Epithelial cell of proximal tubule (primary cell): ENCODE results near the gene ARL14EPL. TPM values are rescaled to one million over a fixed set of nuclear protein-coding genes. Genes with fewer than 3 reads are reported as not detected.
A peak's percentile ranks its signal among the peaks of the same experiment; 100 is the strongest.

Experiments used
- DNase-seq: peaks from one replicate; pipeline ENCODE4 v3.0.0-alpha.2; 2011; ENCODE audit warnings: low read depth
- H3K4me3 ChIP-seq: 2 replicates; pipeline ENCODE4 v1.5.1; 2011; ENCODE audit warnings: low read depth, mild to moderate bottlenecking, low read length
- total RNA-seq: library from RNA; depleted of rRNA; stranded (reverse); fragments of >200 nt; gene quantifications from 2 replicates; pipeline ENCODE4 v1.2.3, GENCODE V29; 2015
- TF ChIP-seq, protein P1 (sequence below): conservative IDR thresholded peaks from 2 replicates; pipeline ENCODE4 v1.5.1; 2012; ENCODE audit warnings: low read depth, mild to moderate bottlenecking, low read length

Gene ARL14EPL
- total RNA-seq, 1 donor from 2014 or later = 0.17 TPM

DNA sequence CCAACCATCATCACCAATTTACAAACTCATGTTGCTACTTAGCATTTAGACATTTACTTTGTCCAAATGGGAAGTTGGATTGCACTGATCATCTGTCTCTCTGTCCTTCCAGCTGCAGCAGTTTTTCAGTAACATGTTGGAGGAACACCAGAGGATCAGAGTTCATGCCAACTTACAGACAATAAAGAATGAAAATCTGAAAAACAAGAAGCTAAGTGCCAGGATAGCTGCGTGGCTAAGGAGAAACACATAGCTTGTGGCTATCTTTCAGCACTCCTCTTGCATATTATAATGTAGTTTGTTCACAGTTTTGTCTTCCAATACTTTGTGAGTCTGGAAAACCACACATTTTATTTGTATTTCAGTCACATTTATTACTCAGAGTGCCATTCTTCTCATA, 6.4 kb upstream of the ARL14EPL start:
- TF ChIP-seq, protein P1, sequence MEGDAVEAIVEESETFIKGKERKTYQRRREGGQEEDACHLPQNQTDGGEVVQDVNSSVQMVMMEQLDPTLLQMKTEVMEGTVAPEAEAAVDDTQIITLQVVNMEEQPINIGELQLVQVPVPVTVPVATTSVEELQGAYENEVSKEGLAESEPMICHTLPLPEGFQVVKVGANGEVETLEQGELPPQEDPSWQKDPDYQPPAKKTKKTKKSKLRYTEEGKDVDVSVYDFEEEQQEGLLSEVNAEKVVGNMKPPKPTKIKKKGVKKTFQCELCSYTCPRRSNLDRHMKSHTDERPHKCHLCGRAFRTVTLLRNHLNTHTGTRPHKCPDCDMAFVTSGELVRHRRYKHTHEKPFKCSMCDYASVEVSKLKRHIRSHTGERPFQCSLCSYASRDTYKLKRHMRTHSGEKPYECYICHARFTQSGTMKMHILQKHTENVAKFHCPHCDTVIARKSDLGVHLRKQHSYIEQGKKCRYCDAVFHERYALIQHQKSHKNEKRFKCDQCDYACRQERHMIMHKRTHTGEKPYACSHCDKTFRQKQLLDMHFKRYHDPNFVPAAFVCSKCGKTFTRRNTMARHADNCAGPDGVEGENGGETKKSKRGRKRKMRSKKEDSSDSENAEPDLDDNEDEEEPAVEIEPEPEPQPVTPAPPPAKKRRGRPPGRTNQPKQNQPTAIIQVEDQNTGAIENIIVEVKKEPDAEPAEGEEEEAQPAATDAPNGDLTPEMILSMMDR = no peak
- DNase-seq = no peak

DNA sequence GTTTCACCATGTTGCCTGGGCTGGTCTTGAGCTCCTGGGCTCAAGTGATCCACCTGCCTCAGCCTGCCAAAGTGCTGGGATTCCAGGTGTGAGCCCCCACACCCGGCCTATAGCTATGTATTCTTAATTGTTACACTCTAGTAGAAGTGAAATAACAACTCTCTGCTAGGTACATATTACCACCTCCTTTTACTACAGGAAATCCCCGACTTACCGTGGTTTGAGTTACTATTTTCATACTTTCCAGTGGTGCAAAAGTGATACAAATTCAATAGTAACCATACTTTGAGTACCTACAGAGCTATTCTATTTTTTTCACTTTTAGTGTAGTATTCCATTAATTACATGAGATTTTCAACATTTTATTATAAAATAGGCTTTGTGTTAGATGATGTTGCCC, 719 bp downstream of the ARL14EPL start:
- H3K4me3 ChIP-seq = no peak overlapping the region
- TF ChIP-seq, protein P1 = no peak
- DNase-seq = no peak

More for the DNA sequence above, 6.4 kb upstream of the ARL14EPL start:
- H3K4me3 ChIP-seq = no peak overlapping the region

DNA sequence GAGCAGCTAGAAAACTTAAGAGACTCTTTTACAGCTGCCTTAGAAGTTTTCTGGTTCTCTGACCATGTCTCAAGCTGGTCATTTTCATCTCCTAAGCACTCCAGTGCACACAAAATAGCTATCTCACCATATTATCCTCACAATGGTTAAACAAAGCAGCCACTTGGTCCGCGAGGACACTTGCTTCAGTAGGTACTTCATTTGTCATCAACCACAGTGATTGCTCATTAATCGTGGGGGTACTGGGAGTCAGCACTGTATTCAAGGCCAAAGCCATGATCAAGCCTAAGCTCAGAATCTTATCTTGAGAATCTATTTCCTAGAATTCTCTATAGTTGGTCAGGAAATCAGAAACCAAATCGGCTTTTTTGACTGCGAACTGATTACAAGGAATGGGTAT, 2.9 kb downstream of the ARL14EPL start:
- TF ChIP-seq, protein P1 = no peak
- peak; percentile 82 for DNase-seq

DNA sequence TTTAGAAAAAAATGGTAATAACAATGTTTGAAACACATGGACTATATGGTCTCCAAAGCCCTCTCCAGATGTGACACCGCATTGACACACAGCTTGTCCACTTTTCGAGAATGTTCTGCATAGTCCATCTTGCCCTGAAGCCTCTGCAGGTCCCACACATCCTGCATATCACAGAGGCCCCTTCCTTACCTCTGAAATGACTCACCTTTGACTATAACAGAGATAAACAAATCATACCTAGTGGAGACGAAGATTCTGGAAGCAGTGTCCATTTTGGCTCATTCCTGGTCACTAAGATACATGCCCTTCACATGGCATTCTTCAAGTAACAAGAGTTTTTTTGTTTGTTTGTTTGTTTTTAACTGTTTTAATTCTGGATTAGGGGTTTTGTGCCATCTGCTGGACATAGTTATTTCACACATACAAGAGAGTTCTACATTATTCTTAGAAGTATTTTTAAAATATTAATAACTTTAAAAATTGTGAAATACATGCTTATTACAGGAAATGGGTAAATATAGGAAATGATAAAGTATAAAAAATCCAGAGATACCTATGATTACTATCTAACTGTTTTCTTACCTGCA, 5.1 kb downstream of the ARL14EPL start:
- DNase-seq = no peak
- H3K4me3 ChIP-seq = no peak overlapping the region
- TF ChIP-seq, protein P1 = peak; percentile 41

More for the DNA sequence above, 2.9 kb downstream of the ARL14EPL start:
- no peak overlapping the region for H3K4me3 ChIP-seq

DNA sequence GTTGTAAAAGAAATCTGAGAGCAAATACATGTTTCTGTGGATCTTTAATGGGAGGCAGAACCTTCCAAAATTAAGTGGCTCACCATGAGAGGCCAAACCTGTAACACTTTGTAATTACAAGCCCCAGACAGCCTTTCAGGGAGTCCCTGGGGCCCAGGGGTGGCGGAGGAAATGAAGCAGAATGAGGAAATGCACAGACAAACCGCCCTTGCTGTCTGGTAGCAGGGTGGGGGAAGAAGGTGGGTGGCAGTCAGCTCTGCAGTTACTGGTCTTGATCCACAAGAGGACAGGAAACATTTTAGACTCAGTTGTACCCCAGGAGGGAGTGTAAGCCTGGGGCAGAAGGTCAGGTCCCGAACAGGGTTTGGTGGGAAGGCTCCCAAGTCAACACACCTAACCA, 6.5 kb downstream of the ARL14EPL start:
- TF ChIP-seq, protein P1 = no peak
- DNase-seq = no peak
- no peak overlapping the region for H3K4me3 ChIP-seq

DNA sequence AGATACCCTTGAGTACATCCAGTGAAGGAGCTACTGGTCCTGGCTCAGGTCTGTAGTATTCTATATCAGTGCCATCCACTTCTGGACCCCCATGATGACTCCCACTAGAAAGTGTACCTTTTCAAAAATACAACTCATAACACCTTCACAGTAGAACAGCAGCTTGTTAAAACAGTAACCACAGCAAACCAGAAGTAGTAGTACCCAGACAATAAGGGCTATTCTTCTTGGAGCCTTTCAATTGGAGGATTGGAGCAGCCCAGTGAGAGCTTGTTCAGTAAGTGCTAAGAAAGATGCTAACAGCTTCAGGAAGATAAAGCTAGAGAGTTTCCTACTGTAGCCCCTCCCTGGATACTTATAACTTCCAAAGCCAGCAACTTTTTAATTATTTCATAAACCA, 10.1 kb downstream of the ARL14EPL start:
- H3K4me3 ChIP-seq = no peak overlapping the region
- DNase-seq = no peak
- TF ChIP-seq, protein P1 = no peak

DNA sequence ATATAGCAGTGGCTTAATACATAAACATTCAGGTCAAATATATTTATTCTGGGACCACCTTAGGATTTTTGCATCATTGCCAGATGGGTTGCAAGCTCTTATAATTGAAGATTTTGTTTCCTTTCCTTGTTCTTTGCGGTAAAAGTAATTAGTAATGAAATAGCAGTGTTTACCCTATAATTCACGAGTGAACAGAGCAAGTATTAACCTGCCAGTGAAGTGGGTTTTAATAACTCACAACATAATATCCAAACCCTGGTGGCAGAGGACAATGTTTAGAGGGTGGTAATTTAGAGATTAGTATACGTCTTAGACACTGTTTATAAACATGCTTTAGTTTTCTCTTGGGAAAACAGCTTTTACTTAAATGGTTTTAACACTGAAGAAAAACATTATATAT, 11.8 kb downstream of the ARL14EPL start:
- no peak overlapping the region for H3K4me3 ChIP-seq
- DNase-seq = no peak
- TF ChIP-seq, protein P1 = no peak
